IPS-15b (cell line): Measurements from ENCODE around the gene ANXA10.

Experiments used
- H3K27me3 ChIP-seq: one replicate; pipeline ENCODE4 v1.6.1; 2013; ENCODE audit warnings: low read length; ENCODE audit not compliant: control insufficient read depth, insufficient read depth
- H3K36me3 ChIP-seq: one replicate; pipeline ENCODE4 v1.6.1; 2013; ENCODE audit warnings: low read length; ENCODE audit not compliant: control insufficient read depth, insufficient read depth
- H3K4me1 ChIP-seq: one replicate; pipeline ENCODE4 v1.6.1; 2013; ENCODE audit warnings: mild to moderate bottlenecking, low read length; ENCODE audit not compliant: control insufficient read depth, insufficient read depth
- H3K4me3 ChIP-seq: one replicate; pipeline ENCODE4 v1.5.1; 2013; ENCODE audit warnings: low read depth, low read length
- H3K9ac ChIP-seq: one replicate; pipeline ENCODE4 v1.6.1; 2013; ENCODE audit warnings: low read depth, mild to moderate bottlenecking, low read length
- H3K9me3 ChIP-seq: one replicate; pipeline ENCODE4 v1.6.1; 2013; ENCODE audit warnings: mild to moderate bottlenecking, low read length; ENCODE audit not compliant: control insufficient read depth, insufficient read depth

Gene ANXA10

GRCh38 chr4:168092176-168092712 is at the start of gene ANXA10:
Gene ANXA10 (plus strand): TSS chr4:168092537. CDS start chr4:168092701, 164 bp downstream.
- Histone ChIP-seq H3K9me3 (no peaks in the 10 kb centered on the region), H3K36me3 (no peaks in the 10 kb centered on the region), H3K4me1 (no peaks in the 10 kb centered on the region), H3K27me3 (no peaks in the 10 kb centered on the region), H3K9ac (no peak within 1 kb of the TSS), H3K4me3 (no peak within 1 kb of the TSS)

- Histone ChIP-seq H3K36me3 (no peaks in the 10 kb centered on the region), H3K9me3 (no peaks in the 10 kb centered on the region), H3K4me3 (no peak overlapping the region), H3K9ac (no peak overlapping the region), H3K27me3 (no peaks in the 10 kb centered on the region), H3K4me1 (no peaks in the 10 kb centered on the region)
Measured at GRCh38 chr4:168045354-168045753, 47.0 kb upstream of the ANXA10 start.

- no peaks in the 10 kb centered on the region for H3K27me3 ChIP-seq
- H3K9ac ChIP-seq: no peak overlapping the region
- H3K4me1 ChIP-seq: no peaks in the 10 kb centered on the region
- no peak overlapping the region for H3K4me3 ChIP-seq
- no peaks in the 10 kb centered on the region for H3K9me3 ChIP-seq
- no peaks in the 10 kb centered on the region for H3K36me3 ChIP-seq
Measured at GRCh38 chr4:168050002-168050401, 42.3 kb upstream of the ANXA10 start.

GRCh38 chr4:168051526-168051925 is 40.8 kb upstream of the ANXA10 start:
- Histone ChIP-seq H3K36me3 (no peaks in the 10 kb centered on the region), H3K27me3 (no peaks in the 10 kb centered on the region), H3K4me3 (no peak overlapping the region), H3K9ac (no peak overlapping the region), H3K4me1 (no peaks in the 10 kb centered on the region), H3K9me3 (no peaks in the 10 kb centered on the region)

- Histone ChIP-seq H3K9ac (no peak overlapping the region), H3K27me3 (no peaks in the 10 kb centered on the region), H3K4me1 (no peaks in the 10 kb centered on the region), H3K36me3 (no peaks in the 10 kb centered on the region), H3K4me3 (no peak overlapping the region), H3K9me3 (no peaks in the 10 kb centered on the region)
Measured at GRCh38 chr4:168057412-168057811, 34.9 kb upstream of the ANXA10 start.

- no peaks in the 10 kb centered on the region for H3K4me1 ChIP-seq
- H3K9me3 ChIP-seq: no peaks in the 10 kb centered on the region
- H3K4me3 ChIP-seq: no peak overlapping the region
- H3K27me3 ChIP-seq: no peaks in the 10 kb centered on the region
- no peaks in the 10 kb centered on the region for H3K36me3 ChIP-seq
- H3K9ac ChIP-seq: no peak overlapping the region
Measured at GRCh38 chr4:168059251-168059650, 33.1 kb upstream of the ANXA10 start.

- H3K4me3 ChIP-seq: no peak overlapping the region
- no peaks in the 10 kb centered on the region for H3K36me3 ChIP-seq
- H3K9ac ChIP-seq: no peak overlapping the region
- H3K9me3 ChIP-seq: no peaks in the 10 kb centered on the region
- H3K4me1 ChIP-seq: no peaks in the 10 kb centered on the region
- H3K27me3 ChIP-seq: no peaks in the 10 kb centered on the region
Measured at GRCh38 chr4:168063031-168063430, 29.3 kb upstream of the ANXA10 start.

GRCh38 chr4:168070903-168071302 is 21.4 kb upstream of the ANXA10 start:
- Histone ChIP-seq H3K4me3 (no peak overlapping the region), H3K36me3 (no peaks in the 10 kb centered on the region), H3K9ac (no peak overlapping the region), H3K9me3 (no peaks in the 10 kb centered on the region), H3K4me1 (no peaks in the 10 kb centered on the region), H3K27me3 (no peaks in the 10 kb centered on the region)

GRCh38 chr4:168071304-168071703 is 21.0 kb upstream of the ANXA10 start:
- Histone ChIP-seq H3K27me3 (no peaks in the 10 kb centered on the region), H3K4me1 (no peaks in the 10 kb centered on the region), H3K9me3 (no peaks in the 10 kb centered on the region), H3K36me3 (no peaks in the 10 kb centered on the region), H3K4me3 (no peak overlapping the region), H3K9ac (no peak overlapping the region)

- Histone ChIP-seq H3K9me3 (no peaks in the 10 kb centered on the region), H3K36me3 (no peaks in the 10 kb centered on the region), H3K27me3 (no peaks in the 10 kb centered on the region), H3K9ac (no peak overlapping the region), H3K4me1 (no peaks in the 10 kb centered on the region), H3K4me3 (no peak overlapping the region)
Measured at GRCh38 chr4:168074861-168075260, 17.5 kb upstream of the ANXA10 start.

- Histone ChIP-seq H3K9me3 (no peaks in the 10 kb centered on the region), H3K4me1 (no peaks in the 10 kb centered on the region), H3K4me3 (no peak overlapping the region), H3K36me3 (no peaks in the 10 kb centered on the region), H3K27me3 (no peaks in the 10 kb centered on the region), H3K9ac (no peak overlapping the region)
Measured at GRCh38 chr4:168076989-168077725, 15.2 kb upstream of the ANXA10 start.

- Histone ChIP-seq H3K36me3 (no peaks in the 10 kb centered on the region), H3K9me3 (no peaks in the 10 kb centered on the region), H3K9ac (no peak overlapping the region), H3K4me3 (no peak overlapping the region), H3K27me3 (no peaks in the 10 kb centered on the region), H3K4me1 (no peaks in the 10 kb centered on the region)
Measured at GRCh38 chr4:168077726-168078239, 14.6 kb upstream of the ANXA10 start.
